GM12891 (cell line): Measurements from ENCODE around the gene GPR63.

Source experiments
- DNase-seq: peaks from one replicate; pipeline ENCODE4 v3.0.0; 2011; ENCODE audit warnings: low spot score; ENCODE audit not compliant: insufficient read length
- FAIRE-seq: peaks from 2 replicates; lab custom pipeline; 2011; peaks lifted over from hg19 to GRCh38; lab: Jason Lieb, UNC
- PAX5 ChIP-seq: IDR thresholded peaks from 2 replicates; pipeline ENCODE4 v1.6.1; 2011; ENCODE audit warnings: low read length, moderate library complexity, mild to moderate bottlenecking; ENCODE audit not compliant: insufficient read depth, severe bottlenecking
- POLR2A ChIP-seq: IDR thresholded peaks from 2 replicates; pipeline ENCODE4 v1.6.1; 2011; ENCODE audit warnings: low read depth, low read length, control low read depth
- POLR2AphosphoS5 ChIP-seq: IDR thresholded peaks from 2 replicates; pipeline ENCODE4 v1.6.1; 2011; ENCODE audit warnings: low read depth, low read length, control low read depth
- POU2F2 ChIP-seq: IDR thresholded peaks from 2 replicates; pipeline ENCODE4 v1.6.1; 2011; ENCODE audit warnings: low read depth, mild to moderate bottlenecking, control low read depth, low read length, moderate library complexity
- SPI1 ChIP-seq: IDR thresholded peaks from 2 replicates; pipeline ENCODE4 v1.6.1; 2011; ENCODE audit warnings: low read depth, low read length, control low read depth
- TAF1 ChIP-seq: IDR thresholded peaks from 2 replicates; pipeline ENCODE4 v1.6.1; 2011; ENCODE audit warnings: low read depth, low read length, control low read depth

GPR63 gene

DNA sequence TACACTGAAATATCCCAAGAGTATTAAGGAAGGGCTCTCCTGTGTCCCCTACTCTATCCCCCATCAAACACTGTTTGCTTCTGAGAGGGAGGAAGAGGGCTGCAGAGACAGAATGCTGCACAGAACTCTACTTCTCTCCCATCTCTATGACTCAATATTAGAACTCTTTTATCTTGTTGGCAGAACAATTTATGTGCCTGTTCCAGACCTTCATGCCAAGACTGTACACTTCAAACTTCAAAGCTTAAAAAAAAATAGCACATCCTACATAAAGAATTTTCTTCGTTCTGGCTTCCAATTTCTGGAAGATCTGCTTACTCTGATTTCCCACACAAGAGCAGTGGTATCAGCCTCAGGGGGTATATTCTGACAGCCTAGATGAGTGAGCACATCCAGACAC, 19.6 kb upstream of the GPR63 start:
- TF ChIP-seq PAX5 (no peak), POU2F2 (no peak), TAF1 (no peak)
- DNase-seq, result no peak
- no peak for FAIRE-seq

DNA sequence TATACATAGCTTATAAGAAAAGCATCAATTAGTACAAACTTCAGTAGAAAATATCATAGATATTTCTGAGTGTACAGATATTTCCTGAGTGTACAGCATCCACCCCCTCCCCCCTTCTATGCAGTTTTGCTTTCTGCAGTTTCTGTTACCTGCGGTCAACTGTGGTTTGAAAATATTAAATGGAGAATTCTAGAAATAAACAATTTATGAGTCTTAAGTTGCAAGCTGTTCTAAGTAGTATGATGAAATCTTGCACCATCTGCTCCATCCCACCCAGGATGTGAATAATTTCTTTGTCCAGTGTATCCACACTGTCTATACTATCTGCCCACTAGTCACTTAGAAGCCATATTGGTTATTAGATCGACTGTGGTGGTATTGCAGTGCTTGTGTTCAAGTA, 15.8 kb upstream of the GPR63 start:
- TF ChIP-seq POU2F2 (no peak), PAX5 (no peak), POLR2AphosphoS5 (no peak), TAF1 (no peak), POLR2A (no peak), SPI1 (no peak)
- no peak for DNase-seq
- FAIRE-seq, result no peak

DNA sequence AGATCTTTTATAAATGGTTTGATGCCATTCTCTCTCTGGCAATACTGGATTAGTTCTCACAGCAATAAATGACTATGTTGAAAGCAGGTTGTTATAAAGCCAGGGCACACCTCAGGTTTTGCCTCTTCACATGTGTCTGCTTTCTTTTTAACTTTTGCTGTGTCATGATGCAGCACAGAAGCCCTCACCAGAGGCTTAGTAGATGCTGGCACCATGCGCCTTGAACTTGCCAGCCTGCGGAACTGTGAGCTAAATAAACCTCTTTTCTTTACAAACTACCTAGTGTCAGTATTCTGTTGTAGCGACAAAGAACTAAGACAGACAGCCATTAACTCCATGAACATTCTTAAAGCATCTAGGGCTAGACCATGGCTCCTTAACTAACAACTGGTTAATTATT, 15.3 kb upstream of the GPR63 start:
- FAIRE-seq, result no peak
- TF ChIP-seq SPI1 (no peak), PAX5 (no peak), POLR2A (no peak), TAF1 (no peak), POLR2AphosphoS5 (no peak), POU2F2 (no peak)
- no peak for DNase-seq

DNA sequence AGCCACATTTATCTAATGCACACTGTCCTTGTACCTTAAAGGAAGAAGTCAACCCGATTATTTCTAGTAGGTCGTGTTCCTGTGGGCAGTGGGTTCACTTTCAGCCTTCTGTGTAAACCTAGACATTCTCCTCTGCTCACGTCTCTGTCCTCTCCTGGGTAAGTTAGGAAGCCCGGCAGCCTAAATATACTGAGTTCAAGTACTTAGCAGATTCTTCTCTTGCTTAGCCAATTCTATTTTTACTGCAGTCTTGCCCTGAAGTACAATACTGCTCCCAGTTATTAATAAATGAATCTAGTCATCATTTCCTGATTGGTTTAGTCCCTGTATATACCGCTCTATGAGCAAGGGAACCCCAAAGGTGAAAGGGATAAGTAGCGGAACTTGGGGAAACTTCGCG, 14.6 kb upstream of the GPR63 start:
- FAIRE-seq (no peak), DNase-seq (no peak)
- TF ChIP-seq PAX5 (no peak), POLR2A (no peak), POU2F2 (no peak), SPI1 (no peak), TAF1 (no peak), POLR2AphosphoS5 (no peak)

DNA sequence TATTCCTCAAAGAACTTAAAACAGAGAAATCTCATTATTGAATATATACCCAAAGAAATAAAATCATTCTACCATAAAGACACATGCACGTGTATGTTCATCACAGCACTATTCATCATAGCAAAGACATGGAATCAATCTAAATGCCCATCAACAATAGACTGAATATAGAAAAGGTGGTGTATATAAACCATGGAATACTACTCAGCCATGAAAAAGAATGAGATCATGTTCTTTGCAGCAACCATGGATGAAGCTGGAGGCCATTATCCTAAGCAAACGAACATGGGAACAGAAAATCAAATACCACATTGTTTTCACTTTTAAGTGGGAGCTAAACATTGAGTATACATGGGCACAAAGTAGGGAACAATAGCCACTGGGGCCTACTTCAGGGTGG, 12.3 kb upstream of the GPR63 start:
- FAIRE-seq (no peak), DNase-seq (no peak)
- TF ChIP-seq TAF1, result no peak

DNA sequence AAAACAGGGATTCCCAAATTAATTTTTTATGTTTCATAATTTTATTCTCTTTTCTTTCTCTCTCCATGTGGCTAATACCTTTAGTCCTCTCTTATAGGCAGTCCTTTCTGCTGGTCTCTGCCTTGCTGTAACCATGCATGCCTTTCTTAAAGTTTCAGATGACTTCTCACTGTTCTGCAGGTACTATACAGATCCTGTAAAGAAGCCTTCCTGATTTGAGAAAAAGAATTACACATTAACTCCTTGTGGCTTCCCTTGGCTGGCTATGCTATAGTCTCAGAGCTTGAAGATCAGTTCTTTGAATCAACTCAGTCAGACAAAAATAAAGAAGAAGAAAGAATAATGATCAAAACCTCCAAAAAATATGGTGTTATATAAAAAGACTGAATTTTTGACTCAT, 7.3 kb upstream of the GPR63 start:
- no peak for TF ChIP-seq PAX5
- no peak for TF ChIP-seq SPI1
- TF ChIP-seq POU2F2, result no peak
- TF ChIP-seq POLR2AphosphoS5, result no peak
- TF ChIP-seq POLR2A, result no peak
- TF ChIP-seq TAF1, result no peak
- no peak for FAIRE-seq
- no peak for DNase-seq

DNA sequence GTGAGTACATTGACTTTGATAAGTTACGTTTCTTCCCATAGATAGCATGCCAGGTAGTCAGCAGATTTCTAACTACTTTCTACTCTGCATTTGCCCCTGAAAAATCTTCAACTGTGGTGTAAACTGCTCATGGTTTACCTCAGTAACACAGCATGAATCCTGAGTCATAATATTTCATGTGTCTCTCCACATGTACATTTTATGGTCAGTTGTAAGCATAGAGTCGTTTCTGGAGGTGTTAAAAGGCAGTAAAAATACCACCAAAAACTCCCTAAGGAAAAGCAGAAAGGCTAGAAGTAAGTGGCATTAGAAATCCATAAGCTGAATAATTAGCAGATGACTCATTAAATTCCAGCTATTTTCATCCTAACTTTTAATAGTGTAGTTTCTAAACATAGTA, 4.1 kb upstream of the GPR63 start:
- no peak for TF ChIP-seq SPI1
- TF ChIP-seq POU2F2, result no peak
- TF ChIP-seq PAX5, result no peak
- TF ChIP-seq POLR2A, result no peak
- TF ChIP-seq TAF1, result no peak
- no peak for TF ChIP-seq POLR2AphosphoS5
- DNase-seq (no peak), FAIRE-seq (peak; percentile 9)

DNA sequence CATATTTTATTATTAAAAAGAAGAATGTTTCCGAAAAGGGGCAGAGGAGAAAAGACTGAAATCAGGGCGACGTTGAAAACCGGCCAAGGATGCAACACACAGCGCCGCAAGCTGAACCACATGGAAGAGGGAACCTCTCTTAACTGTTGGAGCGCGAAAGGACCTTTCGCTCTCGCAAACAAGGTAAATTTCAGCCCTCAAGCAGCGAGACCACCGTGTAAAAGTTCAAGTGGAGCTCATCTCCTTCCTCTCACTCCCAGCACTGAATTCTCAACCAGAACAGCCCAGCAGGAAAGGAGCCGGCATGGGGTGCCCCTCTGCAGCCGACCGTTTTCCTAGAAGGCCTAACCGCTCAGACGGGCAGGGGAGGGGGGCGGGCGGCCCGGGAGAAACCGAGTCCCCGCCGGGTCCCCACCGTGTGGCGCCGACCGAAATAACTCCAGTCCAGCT, 621 bp downstream of the GPR63 start:
- DNase-seq (no peak), FAIRE-seq (peak; percentile 54)
- TF ChIP-seq POU2F2, result no peak
- TF ChIP-seq POLR2AphosphoS5, result no peak
- no peak for TF ChIP-seq PAX5
- no peak for TF ChIP-seq TAF1
- no peak for TF ChIP-seq SPI1
- no peak for TF ChIP-seq POLR2A

DNA sequence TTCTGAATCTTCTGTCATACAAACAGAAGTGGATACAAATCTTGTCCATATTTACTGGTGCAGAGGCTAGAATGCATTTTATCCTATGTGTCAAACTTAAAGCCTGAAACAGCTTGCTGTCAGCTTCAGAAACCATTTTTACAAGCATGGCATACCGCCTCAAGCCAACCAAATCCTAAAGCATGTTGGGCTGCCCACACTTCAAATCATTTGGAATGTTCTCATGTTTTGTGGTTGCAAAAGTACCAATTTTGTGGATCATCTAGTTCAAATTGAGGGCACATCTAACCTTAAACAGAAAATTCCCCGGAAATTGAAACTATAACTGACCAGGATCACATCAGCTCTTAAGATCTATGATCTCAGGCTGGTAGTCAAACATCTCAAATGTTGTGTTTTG, 3.2 kb downstream of the GPR63 start:
- DNase-seq (no peak), FAIRE-seq (peak; percentile 55)
- TF ChIP-seq SPI1 (no peak), PAX5 (no peak), POLR2AphosphoS5 (no peak), POU2F2 (no peak), POLR2A (no peak), TAF1 (no peak)

DNA sequence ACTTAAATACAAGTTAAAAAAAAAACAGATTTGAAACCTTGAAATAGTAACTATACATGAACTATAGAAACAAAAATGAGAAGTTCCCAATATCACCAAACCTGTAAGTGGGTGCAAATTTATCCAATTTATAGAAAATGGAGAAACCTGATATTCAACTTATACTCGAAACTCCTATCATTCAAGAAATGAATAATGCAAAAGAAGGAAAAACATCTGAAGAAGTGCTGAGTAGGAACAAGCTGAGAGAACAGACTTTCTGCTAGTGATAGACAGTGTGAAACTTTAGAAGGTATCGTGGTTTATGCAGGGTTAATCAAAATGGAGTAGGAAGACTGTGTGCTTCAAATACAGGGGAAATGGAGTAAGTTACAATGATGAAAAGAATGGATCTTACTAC, 4.5 kb downstream of the GPR63 start:
- no peak for TF ChIP-seq SPI1
- no peak for TF ChIP-seq PAX5
- TF ChIP-seq POLR2AphosphoS5, result no peak
- TF ChIP-seq TAF1, result no peak
- TF ChIP-seq POLR2A, result no peak
- TF ChIP-seq POU2F2, result no peak
- peak; percentile 54 for FAIRE-seq
- DNase-seq, result no peak

DNA sequence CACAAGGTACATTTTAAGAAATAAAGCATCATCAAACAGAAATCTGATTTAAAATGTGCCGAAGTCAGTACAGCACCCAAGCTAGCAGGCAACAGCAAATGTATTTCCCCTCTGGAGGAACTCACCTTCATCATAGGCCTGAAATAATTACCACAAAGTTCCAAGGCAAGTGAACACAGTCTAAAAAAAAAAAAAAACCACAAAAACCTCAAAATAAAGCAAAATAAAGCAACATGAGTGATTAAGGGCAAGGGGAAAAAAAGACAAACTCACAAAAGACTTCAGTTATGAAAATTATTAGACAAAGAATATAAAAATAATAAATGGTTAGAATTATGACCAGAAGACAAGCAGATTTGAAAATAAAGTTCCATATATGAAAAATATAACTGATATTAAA, 10.4 kb downstream of the GPR63 start:
- DNase-seq (no peak), FAIRE-seq (no peak)
- no peak for TF ChIP-seq TAF1
- TF ChIP-seq POU2F2, result no peak
- TF ChIP-seq SPI1, result no peak
- TF ChIP-seq POLR2AphosphoS5, result no peak
- TF ChIP-seq PAX5, result no peak
- TF ChIP-seq POLR2A, result no peak
